SH-SY5Y (cell line): ENCODE results near the gene RAI14.

Experiments
- GATA2 ChIP-seq: IDR thresholded peaks from 2 replicates; pipeline ENCODE4 v1.6.1; 2011; ENCODE audit warnings: mild to moderate bottlenecking, low read depth, low read length
- GATA3 ChIP-seq: IDR thresholded peaks from 2 replicates; pipeline ENCODE4 v1.6.1; 2011; ENCODE audit warnings: low read depth, mild to moderate bottlenecking, low read length, moderate library complexity

GRCh38 chr5:34817558-34818351, 161.6 kb downstream of the RAI14 start:
- TF ChIP-seq GATA2 (no peak), GATA3 (no peak)
